Measurements from ENCODE around the gene TPM1. TPM values are rescaled to one million over a fixed set of nuclear protein-coding genes. Genes with fewer than 3 reads are reported as not detected.
"Not testable (repeated sequence)": the region's sequence is repeated elsewhere in the genome, so short reads cannot be mapped to it uniquely, and the experiment has no call there.

The TPM1 gene
- total RNA-seq: over 10,000 TPM in 7 of 9 donors, 1,000 to 10,000 TPM in 2; 9,722 to 18,689 (median 13,330) TPM
- over 10,000 TPM; 13,651 to 16,217 TPM for polyA plus RNA-seq
- long read RNA-seq, donor 1, transcript TPM1-222 (2 exons, 537 nt): minor isoform, 330 of 14,315 reads
- long read RNA-seq, donor 1, transcript TPM1-230 (10 exons, 1,100 nt): minor isoform, 656 of 14,315 reads
- long read RNA-seq, donor 1, transcript TPM1-207 (10 exons, 1,049 nt): major isoform, 11,599 of 14,315 reads
- long read RNA-seq, donor 1, transcript TPM1-233 (2 exons, 3,957 nt): minor isoform, 67 of 14,315 reads
- long read RNA-seq, donor 1, partial matches to known transcripts: 1,219 of 14,315 reads
- long read RNA-seq, donor 1, other reads (novel, unspliced or antisense): 386 of 14,315 reads
- long read RNA-seq, donor 2, transcript TPM1-208 (8 exons, 943 nt): minor isoform, 53 of 35,671 reads
- long read RNA-seq, donor 2, transcript TPM1-233 (2 exons, 3,957 nt): minor isoform, 131 of 35,671 reads
- long read RNA-seq, donor 2, transcript TPM1-230 (10 exons, 1,100 nt): minor isoform, 452 of 35,671 reads
- long read RNA-seq, donor 2, transcript TPM1-207 (10 exons, 1,049 nt): major isoform, 29,810 of 35,671 reads
- long read RNA-seq, donor 2, partial matches to known transcripts: 4,336 of 35,671 reads
- long read RNA-seq, donor 2, other reads (novel, unspliced or antisense): 746 of 35,671 reads
- long read RNA-seq, donor 3, transcript TPM1-207 (10 exons, 1,049 nt): major isoform, 10,039 of 12,563 reads
- long read RNA-seq, donor 3, transcript TPM1-230 (10 exons, 1,100 nt): minor isoform, 327 of 12,563 reads
- long read RNA-seq, donor 3, transcript TPM1-233 (2 exons, 3,957 nt): minor isoform, 57 of 12,563 reads
- long read RNA-seq, donor 3, transcript TPM1-222 (2 exons, 537 nt): minor isoform, 257 of 12,563 reads
- long read RNA-seq, donor 3, partial matches to known transcripts: 1,307 of 12,563 reads
- long read RNA-seq, donor 3, other reads (novel, unspliced or antisense): 524 of 12,563 reads

DNA sequence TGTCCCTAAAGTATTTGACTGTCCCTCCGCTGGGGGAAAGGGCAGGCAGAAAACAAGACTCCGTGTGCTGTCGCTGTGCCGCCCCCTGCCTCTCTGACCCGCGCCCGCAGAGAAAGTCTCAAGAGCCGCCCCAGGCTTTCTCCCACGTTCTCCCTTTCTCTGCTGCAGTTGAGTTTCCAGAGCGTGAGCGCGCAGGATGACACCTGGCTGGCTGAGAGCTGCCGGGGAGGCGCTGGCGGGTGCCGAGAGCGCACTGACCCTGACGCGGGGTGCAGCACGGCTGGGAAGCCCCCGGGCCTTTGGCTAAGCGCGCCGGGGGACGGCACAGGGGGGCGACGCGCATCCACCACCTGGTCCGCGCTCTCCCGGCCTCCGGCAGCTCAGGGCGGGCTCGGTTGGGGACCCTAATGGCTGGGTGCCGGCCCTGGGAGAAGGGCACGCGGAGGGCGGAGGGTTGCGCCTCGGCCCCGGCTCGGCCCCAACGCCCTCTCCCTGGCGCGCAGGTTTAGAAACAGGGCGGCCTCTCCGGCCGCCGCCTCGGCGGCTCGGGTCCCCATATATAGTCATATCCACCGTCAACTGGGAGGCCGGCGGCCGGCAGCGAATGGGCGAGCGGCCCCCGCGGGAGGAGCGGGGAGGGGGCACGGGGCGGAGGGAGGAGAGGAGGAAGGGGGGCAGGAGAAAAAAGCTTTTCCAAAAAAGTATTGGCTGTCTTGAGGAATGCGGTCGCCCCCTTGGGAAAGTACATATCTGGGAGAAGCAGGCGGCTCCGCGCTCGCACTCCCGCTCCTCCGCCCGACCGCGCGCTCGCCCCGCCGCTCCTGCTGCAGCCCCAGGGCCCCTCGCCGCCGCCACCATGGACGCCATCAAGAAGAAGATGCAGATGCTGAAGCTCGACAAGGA lies at the start of gene TPM1:
TPM1 (plus strand) TSS at position 774 of the 903 bp plus-strand sequence; CDS start at position 857, 83 bp downstream.
- Histone ChIP-seq H3K4me1 (peaks cover 0 to 38% (median 8%) of the 10 kb centered on the region in 12 donors), H3K4me3 (peak within 1 kb of the TSS; percentile 54 to 95 (median 85)), H3K36me3 (peaks cover 0 to 32% (median 19%) of the 10 kb centered on the region in 9 donors), H3K27ac (peak within 1 kb of the TSS; percentile 88 to 99 (median 96)), H3K9me3 (no peaks in the 10 kb centered on the region), H3K27me3 (peaks cover 0 to 69% (median 0%) of the 10 kb centered on the region in 9 donors)
- ATAC-seq (peak; percentile 49 to 82 (median 76)), DNase-seq (peak; percentile 91 to 95 (median 94))
- intact Hi-C loops (cut with DNase I): loop anchor here (1.0 to 10.0 kb wide), 15 partner anchors 39 to 260 kb away; no protein-coding TSS in a partner anchor
- WGBS, 4 donors: 0 to 2% (median 1%) methylated on average over 34 to 84 of the region's 84 CpGs
- peak in 1 of 2 donors; percentile 98 for TF ChIP-seq POLR2A (IDR thresholded peaks at IDR 0.05)
- TF ChIP-seq, protein P1, sequence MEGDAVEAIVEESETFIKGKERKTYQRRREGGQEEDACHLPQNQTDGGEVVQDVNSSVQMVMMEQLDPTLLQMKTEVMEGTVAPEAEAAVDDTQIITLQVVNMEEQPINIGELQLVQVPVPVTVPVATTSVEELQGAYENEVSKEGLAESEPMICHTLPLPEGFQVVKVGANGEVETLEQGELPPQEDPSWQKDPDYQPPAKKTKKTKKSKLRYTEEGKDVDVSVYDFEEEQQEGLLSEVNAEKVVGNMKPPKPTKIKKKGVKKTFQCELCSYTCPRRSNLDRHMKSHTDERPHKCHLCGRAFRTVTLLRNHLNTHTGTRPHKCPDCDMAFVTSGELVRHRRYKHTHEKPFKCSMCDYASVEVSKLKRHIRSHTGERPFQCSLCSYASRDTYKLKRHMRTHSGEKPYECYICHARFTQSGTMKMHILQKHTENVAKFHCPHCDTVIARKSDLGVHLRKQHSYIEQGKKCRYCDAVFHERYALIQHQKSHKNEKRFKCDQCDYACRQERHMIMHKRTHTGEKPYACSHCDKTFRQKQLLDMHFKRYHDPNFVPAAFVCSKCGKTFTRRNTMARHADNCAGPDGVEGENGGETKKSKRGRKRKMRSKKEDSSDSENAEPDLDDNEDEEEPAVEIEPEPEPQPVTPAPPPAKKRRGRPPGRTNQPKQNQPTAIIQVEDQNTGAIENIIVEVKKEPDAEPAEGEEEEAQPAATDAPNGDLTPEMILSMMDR (IDR thresholded peaks at IDR 0.05): peak in 2 of 12 donors; percentile 39 to 42

DNA sequence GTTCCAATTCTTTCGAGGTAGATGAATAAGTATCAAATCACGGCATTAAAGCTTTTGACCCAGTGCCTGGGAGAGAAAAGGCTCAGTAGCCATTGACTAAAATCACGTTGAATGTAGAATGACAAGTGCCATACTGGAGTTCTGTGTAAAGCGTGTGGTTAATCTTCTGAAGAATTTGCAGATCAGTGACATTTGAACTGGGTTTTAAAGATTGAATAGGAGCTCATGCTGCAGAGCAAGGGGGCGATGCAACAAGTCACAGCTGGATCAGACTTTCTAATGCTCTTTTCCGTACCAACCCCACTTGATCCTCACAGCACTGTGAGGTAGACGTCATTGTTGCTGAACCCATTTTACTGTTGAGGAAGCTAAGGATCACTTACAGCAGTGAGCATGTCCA lies 49.5 kb upstream of the TPM1 start:
- DNase-seq: no peak
- H3K4me1 ChIP-seq: peaks cover 0 to 6% (median 0%) of the 10 kb centered on the region in 12 donors
- no peaks in the 10 kb centered on the region for H3K36me3 ChIP-seq
- H3K27me3 ChIP-seq: no peaks in the 10 kb centered on the region
- intact Hi-C loops (cut with DNase I): no loop called here
- no peak overlapping the region for H3K27ac ChIP-seq
- H3K4me3 ChIP-seq: no peak overlapping the region
- TF ChIP-seq POLR2A (IDR thresholded peaks at IDR 0.05): no peak
- TF ChIP-seq, protein P1 (IDR thresholded peaks at IDR 0.05): no peak
- WGBS, 4 donors: 90 to 97% (median 95%) methylated on average over 7 of the region's 7 CpGs
- ATAC-seq: no peak
- H3K9me3 ChIP-seq: no peaks in the 10 kb centered on the region

DNA sequence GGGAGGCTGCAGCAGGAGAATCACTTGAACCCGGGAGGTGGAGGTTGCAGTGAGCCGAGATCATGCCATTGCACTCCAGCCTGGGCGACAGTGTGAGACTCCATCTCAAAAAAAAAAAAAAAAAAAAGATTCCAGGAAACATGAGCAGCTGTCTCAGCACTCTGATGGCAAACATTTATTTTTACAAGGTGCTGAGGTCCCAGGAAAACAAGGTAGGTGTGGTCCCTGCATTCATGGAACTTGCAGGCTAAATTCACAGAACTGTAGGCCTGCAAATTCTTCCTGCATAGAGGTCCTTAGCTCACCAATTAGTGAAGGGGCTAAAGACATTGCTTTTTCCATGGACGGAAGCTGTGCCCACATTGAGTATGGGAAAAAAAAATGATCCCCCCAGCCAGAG lies 48.9 kb upstream of the TPM1 start:
- WGBS, 4 donors: 95 to 98% (median 96%) methylated on average over 4 of the region's 4 CpGs
- H3K4me1 ChIP-seq; H3K36me3 ChIP-seq; DNase-seq; H3K9me3 ChIP-seq; H3K27me3 ChIP-seq; H3K4me3 ChIP-seq; ATAC-seq; H3K27ac ChIP-seq; intact Hi-C loops (cut with DNase I): not testable (repeated sequence)

DNA sequence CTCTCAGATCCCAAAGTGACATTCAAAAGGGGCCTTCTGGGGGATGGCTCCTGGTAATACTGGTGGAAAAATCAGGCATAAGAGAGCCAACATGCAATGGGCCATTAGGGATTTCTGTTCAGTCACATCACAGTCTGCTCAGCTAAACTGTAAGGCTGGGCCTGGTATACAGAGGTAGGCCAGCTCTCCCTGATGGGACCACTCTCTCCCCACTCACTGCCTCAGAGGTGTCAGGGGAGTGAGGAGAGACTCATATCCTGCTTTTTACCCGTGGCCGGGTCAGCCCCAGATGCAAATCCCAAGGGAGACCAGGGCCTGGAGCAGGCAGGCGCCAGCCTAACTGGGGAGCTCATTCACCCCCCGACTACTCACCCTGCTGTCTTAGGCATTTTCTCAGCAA lies 48.1 kb upstream of the TPM1 start:
- TF ChIP-seq, protein P1 (IDR thresholded peaks at IDR 0.05): no peak
- no peak for TF ChIP-seq POLR2A (IDR thresholded peaks at IDR 0.05)
- no peaks in the 10 kb centered on the region for H3K27me3 ChIP-seq
- H3K36me3 ChIP-seq: no peaks in the 10 kb centered on the region
- ATAC-seq: no peak
- no peaks in the 10 kb centered on the region for H3K9me3 ChIP-seq
- intact Hi-C loops (cut with DNase I): no loop called here
- H3K4me1 ChIP-seq: peaks cover 0 to 10% (median 2%) of the 10 kb centered on the region in 12 donors
- DNase-seq: no peak
- H3K4me3 ChIP-seq: no peak overlapping the region
- H3K27ac ChIP-seq: peak overlapping the region in 2 of 12 donors; percentile 13 to 39
- 25 to 52% (median 47%) methylated on average over 4 of the region's 4 CpGs for WGBS, 4 donors
